GM12878 (cell line): Measurements from ENCODE around the gene BBS9. TPM values are rescaled to one million over a fixed set of nuclear protein-coding genes. Genes with fewer than 3 reads are reported as not detected.

Source experiments
- ATAC-seq: fragments of 200-7000 bp; cut with Tn5 transposase; 3 replicates; pipeline ENCODE4 v1.9.1; 2020; ENCODE audit warnings: mild to moderate bottlenecking, moderate library complexity
- BruUV-seq: library from RNA; stranded (reverse); fragments of 400-500 nt; replicated peaks from 2 replicates; lab custom pipeline; 2021; lab: Mats Ljungman, UMichigan
- CTCF ChIA-PET: fragments of 300-600 bp; sonication (Branson Sonifier 250); formaldehyde crosslinking; extraction: SDS; loops from one replicate; lab custom pipeline; 2021; ENCODE audit warnings: inconsistent platforms; lab: Yijun Ruan, JAX
- POLR2A ChIA-PET: fragments of 350-600 bp; formaldehyde crosslinking; extraction: SDS; loops from one replicate; lab custom pipeline; 2021; ENCODE audit warnings: inconsistent platforms; lab: Charles Lee
- RAD21 ChIA-PET: fragments of 300-600 bp; sonication (Branson Sonifier 250); formaldehyde crosslinking; loops from one replicate; lab custom pipeline; 2023; ENCODE audit warnings: antibody characterized with exemption; ENCODE audit not compliant: unreplicated experiment; lab: Charles Lee
- SMC1A ChIA-PET: fragments of 300-600 bp; sonication (Branson Sonifier 250); formaldehyde crosslinking; loops from one replicate; lab custom pipeline; 2023; ENCODE audit not compliant: unreplicated experiment, uncharacterized antibody; lab: Charles Lee
- DNase-seq: peaks from one replicate; pipeline ENCODE4 v3.0.0-alpha.2; 2011; ENCODE audit warnings: low read depth, low spot score
- FAIRE-seq: peaks from 3 replicates; lab custom pipeline; 2011; peaks lifted over from hg19 to GRCh38; lab: Jason Lieb, UNC
- H2AFZ ChIP-seq: 2 replicates; pipeline ENCODE4 v1.6.0; 2011; ENCODE audit warnings: low read depth, low read length, control low read depth; ENCODE audit not compliant: control insufficient read depth
- H3K27ac ChIP-seq: 2 replicates; pipeline ENCODE4 v1.5.1; 2011; ENCODE audit warnings: control low read depth; ENCODE audit not compliant: control insufficient read depth, insufficient read depth
- H3K27me3 ChIP-seq, 2 experiments: replicated peaks in 1 of 2; 2 replicates each; pipeline versions ENCODE4 v1.6.0 to v1.6.1; 2011; ENCODE audit warnings: low read length in 1 of 2; ENCODE audit not compliant: control insufficient read depth in 2 of 2, insufficient read depth in 2 of 2
- H3K36me3 ChIP-seq, 2 experiments: 2 replicates each; pipeline ENCODE4 v1.5.1; 2011; ENCODE audit warnings: low read length in 1 of 2; ENCODE audit not compliant: control insufficient read depth in 2 of 2, insufficient read depth in 2 of 2
- H3K4me1 ChIP-seq: 2 replicates; pipeline ENCODE4 v1.6.1; 2011; ENCODE audit warnings: mild to moderate bottlenecking, low read length, moderate library complexity, mixed read lengths; ENCODE audit not compliant: control insufficient read depth, insufficient read depth
- H3K4me2 ChIP-seq: 2 replicates; pipeline ENCODE4 v1.6.0; 2011; ENCODE audit warnings: control low read depth; ENCODE audit not compliant: control insufficient read depth, insufficient read depth
- H3K4me3 ChIP-seq: fragments of 200-600 bp; sonication (generic); 2 replicates; pipeline ENCODE4 v1.5.1; 2016
- H3K79me2 ChIP-seq: 2 replicates; pipeline ENCODE4 v1.6.0; 2011; ENCODE audit warnings: low read length; ENCODE audit not compliant: control insufficient read depth, insufficient read depth
- H3K9ac ChIP-seq: 2 replicates; pipeline ENCODE4 v1.8.0; 2011; ENCODE audit warnings: low read length, control low read depth, mixed read lengths; ENCODE audit not compliant: control insufficient read depth, insufficient read depth
- H3K9me3 ChIP-seq: replicated peaks from 3 replicates; pipeline ENCODE4 v1.5.1; 2011; ENCODE audit warnings: mild to moderate bottlenecking, low read length; ENCODE audit not compliant: control insufficient read depth, insufficient read depth
- H4K20me1 ChIP-seq: 2 replicates; pipeline ENCODE4 v1.6.0; 2011; ENCODE audit not compliant: control insufficient read depth, insufficient read depth
- ASH2L ChIP-seq: fragments of 300-600, 200-600 bp; sonication (generic); IDR thresholded peaks from 2 replicates; pipeline ENCODE4 v1.6.1; 2017; ENCODE audit warnings: low read depth, mild to moderate bottlenecking, borderline replicate concordance
- CEBPB ChIP-seq, 2 experiments: fragments of 150-350 bp in 1 of 2; IDR thresholded peaks; 2 replicates each; pipeline ENCODE4 v1.6.1; 2012 to 2014; ENCODE audit warnings: low read depth in 2 of 2, low read length in 2 of 2, borderline replicate concordance in 1 of 2, inconsistent platforms in 1 of 2
- CTCF ChIP-seq, 3 experiments: IDR thresholded peaks in 2 of 3; conservative IDR thresholded peaks in 1 of 3; 2 replicates each; pipeline ENCODE4 v1.5.1; 2011; ENCODE audit warnings: low read depth in 3 of 3, low read length in 3 of 3, mild to moderate bottlenecking in 3 of 3, control low read depth in 2 of 3, moderate library complexity in 2 of 3, inconsistent platforms in 1 of 3, mixed read lengths in 1 of 3; ENCODE audit not compliant: control insufficient read depth in 2 of 3, insufficient read depth in 1 of 3; ENCODE audit errors: extremely low read depth in 1 of 3
- EGR1 ChIP-seq, 2 experiments: IDR thresholded peaks; 1 replicate in 1 of 2; 2 replicates in 1 of 2; pipeline ENCODE4 v1.6.1; 2011 to 2012; ENCODE audit warnings: low read depth in 2 of 2, low read length in 2 of 2, borderline replicate concordance in 1 of 2, mild to moderate bottlenecking in 1 of 2, moderate library complexity in 1 of 2
- MEF2A ChIP-seq: IDR thresholded peaks from 2 replicates; pipeline ENCODE4 v1.6.1; 2011; ENCODE audit warnings: low read depth, mild to moderate bottlenecking, low read length, moderate library complexity; ENCODE audit not compliant: insufficient read depth
- RFX5 ChIP-seq: IDR thresholded peaks from 2 replicates; pipeline ENCODE4 v1.6.1; 2011; ENCODE audit warnings: low read depth, low read length, improper control_type of control experiment
- SREBF1 ChIP-seq: IDR thresholded peaks from 2 replicates; pipeline ENCODE4 v1.6.1; 2012; ENCODE audit warnings: mild to moderate bottlenecking, low read length
- TARDBP ChIP-seq: IDR thresholded peaks from 2 replicates; pipeline ENCODE4 v1.6.1; 2016; ENCODE audit warnings: borderline replicate concordance
- TCF7 ChIP-seq: IDR thresholded peaks from 2 replicates; pipeline ENCODE4 v1.6.1; 2014; ENCODE audit warnings: antibody characterized with exemption, borderline replicate concordance
- ZNF384 ChIP-seq: IDR thresholded peaks from 2 replicates; pipeline ENCODE4 v1.6.1; 2012; ENCODE audit warnings: low read depth, mild to moderate bottlenecking, low read length, improper control_type of control experiment, borderline replicate concordance
- WGBS: methylation state at CpG from one replicate; pipeline ENCODE4 v1.1.6; 2016; ENCODE audit warnings: low lambda C conversion rate; ENCODE audit not compliant: insufficient replicate concordance, insufficient coverage; ENCODE audit errors: missing lambda C conversion rate; 5-methylcytosine and 5-hydroxymethylcytosine counted together
- in situ Hi-C: fragments of 300-500 bp; cut with MboI; formaldehyde crosslinking; loops from 9 replicates; pipeline ENCODE4 v1.14.3; 2018; ENCODE audit warnings: mixed read lengths
- intact Hi-C: fragments of 100-400 bp; cut with micrococcal nuclease; formaldehyde crosslinking; loops from one replicate; pipeline ENCODE4 v1.14.2; 2022; ENCODE audit not compliant: unreplicated experiment
- polyA plus RNA-seq, 11 experiments: library from polyadenylated mRNA; depleted of rRNA in 4 of 11; unstranded in 6 of 11; stranded (reverse) in 5 of 11; fragments of >200 nt; fragmentation: Nextera tagmentation in 4 of 11; fragmentation: Illumina TruSeq in 1 of 11; extraction: Ambion mirVana in 4 of 11; extraction: Trizol in 1 of 11; gene quantifications; 1 replicate in 1 of 11; 2 replicates in 10 of 11; pipeline versions ENCODE4 v1.2.1 to v1.2.3, GENCODE V29; 2011 to 2016; ENCODE audit warnings: inconsistent platforms in 2 of 11, missing spikeins in 2 of 11, low read depth in 1 of 11
- total RNA-seq, 4 experiments: library from RNA; depleted of rRNA in 3 of 4; stranded (reverse); fragments of >200 nt in 3 of 4; fragmentation: Illumina TruSeq in 1 of 4; extraction: Trizol in 1 of 4; gene quantifications; 2 replicates each; pipeline versions ENCODE4 v1.2.1 to v1.2.3, GENCODE V29; 2013 to 2021

The BBS9 gene
- total and polyA plus RNA-seq, 10 of the 15 experiments (the other 5 are each of a cell fraction or from before 2014, with no cell fraction given), result 1.2 to 5.6 (median 2.3) TPM

GRCh38 chr7:33597181-33597580, 467.8 kb downstream of the BBS9 start:
- H2AFZ ChIP-seq, result no peak overlapping the region
- ATAC-seq (no peak), DNase-seq (no peak), FAIRE-seq (no peak)
- no peaks in the 10 kb centered on the region for H3K4me1 ChIP-seq
- TF ChIP-seq ASH2L, result no peak
- no peak for TF ChIP-seq SREBF1
- no peak for TF ChIP-seq EGR1 (IDR thresholded peaks at IDR 0.05; ENCODE audit: borderline replicate concordance in 1 of 2, low read depth in 2 of 2, low read length in 2 of 2)
- TF ChIP-seq CTCF (IDR thresholded peaks at IDR 0.05 in 2 of 3, conservative IDR thresholded peaks at IDR 0.05 in 1 of 3; ENCODE audit: control insufficient read depth in 2 of 3, extremely low read depth in 1 of 3, insufficient read depth in 1 of 3, low read depth in 3 of 3, low read length in 3 of 3), result no peak
- no peak for TF ChIP-seq MEF2A
- TF ChIP-seq ZNF384, result no peak
- TF ChIP-seq RFX5, result no peak
- no peak for TF ChIP-seq TCF7
- no peak for TF ChIP-seq TARDBP
- no peak for TF ChIP-seq CEBPB (IDR thresholded peaks at IDR 0.05; ENCODE audit: borderline replicate concordance in 1 of 2, low read depth in 2 of 2, low read length in 2 of 2)
- ChIA-PET RAD21 (no interaction called here), SMC1A (no interaction called here), CTCF (interaction anchor here (0.8 kb wide), 1 partner anchor 9 kb away, joined by 3 read pairs; no protein-coding TSS in a partner anchor), POLR2A (no interaction called here)
- in situ Hi-C loops (no loop called here), intact Hi-C loops (no loop called here)
- 100% methylated on average over 1 of the region's 1 CpG for WGBS
- no peaks in the 10 kb centered on the region for H3K27me3 ChIP-seq
- no peak overlapping the region for H3K9ac ChIP-seq
- no peaks in the 10 kb centered on the region for H3K36me3 ChIP-seq
- no peak overlapping the region for H3K4me2 ChIP-seq
- no peak overlapping the region for H3K27ac ChIP-seq
- no TSS peak for BruUV-seq
- H4K20me1 ChIP-seq, result no peaks in the 10 kb centered on the region
- H3K9me3 ChIP-seq, result no peaks in the 10 kb centered on the region
- no peaks in the 10 kb centered on the region for H3K79me2 ChIP-seq
- H3K4me3 ChIP-seq, result no peak overlapping the region
